HG03521 (cell line): ENCODE results near the gene SLC6A17.

ENCODE experiments used
- ATAC-seq: cut with Tn5 transposase; IDR thresholded peaks from one replicate; pipeline ENCODE4 v1.9.1; 2021; ENCODE audit warnings: mild to moderate bottlenecking, moderate library complexity; ENCODE audit not compliant: unreplicated experiment

Gene SLC6A17

GRCh38 chr1:110173466-110174105 lies 23.3 kb downstream of the SLC6A17 start:
- no peak for ATAC-seq

GRCh38 chr1:110174961-110175360 lies 24.7 kb downstream of the SLC6A17 start:
- ATAC-seq: no peak

GRCh38 chr1:110176299-110176956 lies 26.1 kb downstream of the SLC6A17 start:
- no peak for ATAC-seq

GRCh38 chr1:110177775-110178174 lies 27.5 kb downstream of the SLC6A17 start:
- ATAC-seq: no peak

GRCh38 chr1:110183642-110184167 lies 33.4 kb downstream of the SLC6A17 start:
- ATAC-seq: no peak

- no peak for ATAC-seq
Measured at GRCh38 chr1:110184446-110184845, 34.2 kb downstream of the SLC6A17 start.

GRCh38 chr1:110185181-110185580 lies 34.9 kb downstream of the SLC6A17 start:
- no peak for ATAC-seq

GRCh38 chr1:110186558-110186957 lies 36.3 kb downstream of the SLC6A17 start:
- ATAC-seq: no peak

- no peak for ATAC-seq
Measured at GRCh38 chr1:110187139-110187890, 37.0 kb downstream of the SLC6A17 start.

- no peak for ATAC-seq
Measured at GRCh38 chr1:110188035-110188618, 37.8 kb downstream of the SLC6A17 start.

- ATAC-seq: no peak
Measured at GRCh38 chr1:110189181-110189580, 38.9 kb downstream of the SLC6A17 start.

- ATAC-seq: no peak
Measured at GRCh38 chr1:110190282-110190929, 40.1 kb downstream of the SLC6A17 start.

- ATAC-seq: no peak
Measured at GRCh38 chr1:110192541-110192940, 42.2 kb downstream of the SLC6A17 start.

GRCh38 chr1:110195196-110195595 lies 44.9 kb downstream of the SLC6A17 start:
- ATAC-seq: no peak

GRCh38 chr1:110196917-110197765 lies 46.8 kb downstream of the SLC6A17 start:
- ATAC-seq: no peak

- ATAC-seq: no peak
Measured at GRCh38 chr1:110197905-110198629, 47.8 kb downstream of the SLC6A17 start.

- ATAC-seq: no peak
Measured at GRCh38 chr1:110198746-110199145, 48.5 kb downstream of the SLC6A17 start.

GRCh38 chr1:110200190-110200589 lies 49.9 kb downstream of the SLC6A17 start:
- no peak for ATAC-seq

- ATAC-seq: no peak
Measured at GRCh38 chr1:110200666-110201065, 50.4 kb downstream of the SLC6A17 start.
